GM18502 (cell line): Measurements from ENCODE around the gene PALB2.

ENCODE experiments used
- ATAC-seq: cut with Tn5 transposase; IDR thresholded peaks from one replicate; pipeline ENCODE4 v1.9.1; 2021; ENCODE audit warnings: mild to moderate bottlenecking; ENCODE audit not compliant: unreplicated experiment, poor library complexity

The PALB2 gene

GRCh38 chr16:23640931-23641765 is at the start of gene PALB2, which contains the start of gene DCTN5:
PALB2 (minus strand) TSS chr16:23641310; CDS start chr16:23641157, 153 bp downstream.
DCTN5 (plus strand) TSS chr16:23641466; CDS start chr16:23641543, 77 bp downstream.
- peak; percentile 98 for ATAC-seq

- no peak for ATAC-seq
These were observed 48.5 kb upstream of the PALB2 start for GRCh38 chr16:23689442-23690187.

GRCh38 chr16:23687034-23687808 is 46.1 kb upstream of the PALB2 start:
- ATAC-seq = no peak

- ATAC-seq = no peak
These were observed 42.4 kb upstream of the PALB2 start for GRCh38 chr16:23683487-23683886.

GRCh38 chr16:23682181-23682580 is 41.1 kb upstream of the PALB2 start:
- ATAC-seq = no peak

- no peak for ATAC-seq
These were observed 38.9 kb upstream of the PALB2 start for GRCh38 chr16:23679986-23680336.

- ATAC-seq = no peak
These were observed 38.3 kb upstream of the PALB2 start for GRCh38 chr16:23679274-23679985.

- ATAC-seq = peak; percentile 89
These were observed 37.5 kb upstream of the PALB2 start, which contains the start of gene PLK1 for GRCh38 chr16:23678430-23679273. PLK1 (plus strand) TSS chr16:23678889; CDS start chr16:23678933, 44 bp downstream.

GRCh38 chr16:23676924-23677480 is 35.9 kb upstream of the PALB2 start:
- ATAC-seq = no peak

GRCh38 chr16:23673971-23674614 is 33.0 kb upstream of the PALB2 start:
- no peak for ATAC-seq

- ATAC-seq = peak; percentile 95
These were observed 29.1 kb upstream of the PALB2 start for GRCh38 chr16:23670137-23670776.

GRCh38 chr16:23668873-23669272 is 27.8 kb upstream of the PALB2 start:
- ATAC-seq = no peak

GRCh38 chr16:23668225-23668624 is 27.1 kb upstream of the PALB2 start:
- ATAC-seq = no peak

GRCh38 chr16:23667355-23667659 is 26.2 kb upstream of the PALB2 start:
- no peak for ATAC-seq

GRCh38 chr16:23666571-23667354 is 25.7 kb upstream of the PALB2 start:
- ATAC-seq = no peak

- ATAC-seq = no peak
These were observed 22.8 kb upstream of the PALB2 start for GRCh38 chr16:23663918-23664317.

- no peak for ATAC-seq
These were observed 10.9 kb upstream of the PALB2 start for GRCh38 chr16:23651943-23652468.
